HL-60/S4 (cell line): ENCODE data around the gene ECSCR.

Experiments used
- in situ Hi-C: fragments of 300-500 bp; cut with MboI; formaldehyde crosslinking; loops from 2 replicates; pipeline ENCODE4 v1.14.3; 2022; ENCODE audit warnings: low sequenced_read_pairs

ECSCR gene

DNA sequence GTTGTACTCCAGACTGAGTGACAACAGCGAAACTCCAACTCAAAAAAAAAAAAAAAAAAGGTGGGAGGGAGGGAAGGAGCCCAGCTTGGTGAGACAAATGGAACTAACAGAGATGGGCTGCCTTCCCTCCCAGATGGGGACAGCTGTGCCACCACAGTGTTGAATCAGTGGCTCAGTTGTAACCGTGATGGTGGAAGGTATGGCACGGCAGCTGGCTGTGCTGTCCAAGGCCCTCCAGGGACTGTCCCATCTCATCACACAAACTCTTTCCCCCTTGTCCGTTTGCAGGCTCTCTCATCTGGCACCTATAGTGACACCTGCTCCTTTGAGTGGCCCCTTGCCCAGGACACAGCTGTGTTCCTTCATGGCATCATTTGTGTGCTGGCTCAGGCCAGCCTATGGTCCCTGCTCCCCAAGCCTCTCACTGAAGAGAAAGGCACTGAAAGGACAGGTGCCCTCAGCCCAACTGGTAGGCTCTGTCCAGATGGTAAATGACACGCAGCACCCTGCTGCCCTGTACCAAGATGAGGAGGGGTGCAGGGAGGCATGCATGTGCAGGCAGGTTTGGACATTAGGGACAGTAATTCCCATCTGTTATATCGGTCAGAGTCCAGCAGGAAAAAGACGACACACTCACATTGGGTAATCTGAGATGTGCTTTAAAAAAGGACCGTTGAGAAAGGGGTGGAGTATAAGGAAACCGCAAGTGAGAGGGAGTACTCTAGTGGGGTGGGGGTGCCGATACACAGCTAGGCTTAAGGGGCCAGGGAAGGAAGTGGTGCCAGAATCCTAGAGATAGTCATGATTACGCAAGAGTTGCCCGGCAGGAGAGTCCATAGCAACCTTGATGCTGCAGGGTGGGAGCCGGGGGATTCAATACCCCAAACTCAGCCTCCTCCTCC lies 12.6 kb upstream of the ECSCR start:
- in situ Hi-C loops = no loop called here

DNA sequence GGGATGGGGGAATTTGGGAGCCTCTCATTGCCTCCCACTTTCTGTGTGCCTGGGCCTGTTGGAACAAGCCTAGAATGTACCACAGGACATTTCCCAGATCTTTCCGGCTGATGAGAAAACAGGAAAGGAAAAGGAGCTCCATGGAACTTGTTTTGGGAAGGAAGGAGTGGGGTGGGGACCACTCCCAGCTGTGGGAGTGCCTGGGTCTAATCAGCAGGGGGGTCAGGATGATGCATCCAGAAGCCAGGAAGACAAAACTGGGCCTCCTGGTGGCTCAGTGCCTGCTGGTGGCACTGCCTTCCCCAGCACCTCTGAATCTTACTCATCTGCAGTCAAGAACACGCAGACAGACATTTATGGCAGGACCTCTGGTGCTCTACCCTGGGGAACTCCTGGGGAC lies 11.0 kb upstream of the ECSCR start:
- in situ Hi-C loops = no loop called here

DNA sequence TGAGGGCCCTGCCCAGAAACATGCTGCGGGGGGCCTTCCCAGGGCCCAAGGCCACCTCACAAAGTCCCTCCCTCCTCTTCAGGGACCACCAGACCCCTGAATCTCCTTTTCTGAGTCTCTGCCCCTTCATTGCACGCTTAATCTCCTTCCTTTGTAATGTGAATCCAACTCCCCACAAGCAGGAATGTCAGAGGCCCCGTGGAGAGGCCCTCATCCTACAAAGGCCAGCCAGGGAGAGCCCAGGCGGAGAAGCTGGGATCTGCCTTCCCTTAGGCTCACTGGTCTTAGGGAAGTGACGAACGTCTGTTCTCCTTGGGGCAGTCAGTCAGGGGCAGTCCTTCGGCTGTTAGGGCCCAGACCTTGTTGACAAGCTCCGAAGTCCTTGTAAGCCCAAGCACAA lies 10.6 kb upstream of the ECSCR start:
- in situ Hi-C loops = no loop called here

DNA sequence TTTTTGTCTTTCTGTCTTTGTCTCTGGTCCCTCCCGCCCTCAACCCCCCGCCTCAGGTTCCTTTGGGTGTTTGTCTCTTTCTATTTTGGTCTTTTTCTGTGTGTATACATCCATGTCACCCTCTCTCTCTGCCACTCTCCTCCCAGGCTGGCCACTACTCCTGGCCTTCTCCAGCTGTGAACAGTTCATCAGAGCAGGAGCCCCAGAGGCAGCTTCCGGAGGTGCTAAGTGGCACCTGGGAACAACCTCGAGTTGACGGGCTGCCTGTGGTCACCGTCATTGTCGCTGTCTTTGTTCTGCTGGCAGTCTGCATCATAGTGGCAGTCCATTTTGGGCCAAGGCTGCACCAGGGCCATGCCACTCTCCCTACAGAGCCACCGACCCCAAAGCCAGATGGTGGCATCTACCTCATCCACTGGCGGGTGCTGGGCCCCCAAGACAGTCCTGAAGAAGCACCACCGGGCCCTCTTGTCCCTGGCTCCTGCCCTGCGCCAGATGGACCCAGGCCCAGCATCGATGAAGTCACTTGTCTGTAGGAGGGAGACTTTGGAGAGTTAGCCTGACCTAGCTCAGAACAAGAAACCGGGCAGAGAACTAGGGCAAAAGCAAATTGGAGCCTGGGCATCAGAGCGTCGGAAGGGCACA lies 10.0 kb upstream of the ECSCR start:
- in situ Hi-C loops = no loop called here

DNA sequence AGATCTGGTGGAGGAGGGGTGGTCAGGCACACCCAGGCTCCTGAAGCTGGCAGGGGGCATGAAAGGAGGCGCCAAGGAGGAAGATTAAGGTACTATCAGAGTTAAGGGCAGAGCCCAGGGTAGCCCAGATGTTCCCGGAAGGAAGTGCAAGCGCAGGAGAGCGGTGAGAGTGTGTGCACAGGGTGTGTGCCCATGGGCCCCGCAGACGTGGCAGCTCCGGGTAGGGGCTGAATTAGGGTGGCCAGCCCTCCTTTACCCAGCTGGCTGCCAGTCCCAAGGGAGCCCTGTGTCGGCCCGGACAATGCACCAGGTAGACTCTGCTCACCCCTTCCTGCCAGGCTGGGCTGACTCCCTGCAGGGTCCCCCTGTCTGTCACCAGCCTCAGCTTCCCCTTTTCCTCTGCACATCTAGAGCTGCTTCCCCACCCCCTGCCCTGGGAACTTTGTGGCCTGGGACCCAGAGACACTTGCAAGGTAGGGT lies 8.3 kb upstream of the ECSCR start, which contains the start of gene SMIM33:
Gene SMIM33 (plus strand): TSS at position 184 of the 480 bp plus-strand sequence. CDS start 118 bp downstream, at position 302.
- in situ Hi-C loops = no loop called here

DNA sequence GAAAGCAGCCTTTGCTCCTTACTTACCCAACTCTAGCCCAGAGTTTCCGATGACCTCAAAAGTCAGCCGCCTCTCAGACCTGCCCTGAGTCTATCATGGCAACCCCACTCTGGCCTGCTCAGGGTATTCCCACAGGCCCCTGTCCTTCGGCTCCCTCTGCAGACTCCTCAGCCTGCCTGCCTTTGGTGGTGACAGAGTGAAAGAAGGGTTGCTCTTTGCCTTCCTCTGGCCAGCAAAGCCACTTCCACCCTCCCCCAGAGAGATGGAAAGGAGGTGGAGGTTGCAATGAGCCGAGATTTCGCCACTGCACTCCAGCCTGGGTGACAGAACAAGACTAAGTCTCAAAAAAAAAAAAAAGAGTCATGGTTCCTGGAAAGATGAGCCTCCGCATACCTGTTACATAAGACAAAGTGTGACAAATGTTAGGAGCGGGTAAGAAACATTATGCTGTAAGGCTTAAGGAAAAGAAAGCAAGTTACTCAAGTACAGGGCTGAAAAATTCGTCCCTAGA lies 5.9 kb upstream of the ECSCR start:
- in situ Hi-C loops = no loop called here

DNA sequence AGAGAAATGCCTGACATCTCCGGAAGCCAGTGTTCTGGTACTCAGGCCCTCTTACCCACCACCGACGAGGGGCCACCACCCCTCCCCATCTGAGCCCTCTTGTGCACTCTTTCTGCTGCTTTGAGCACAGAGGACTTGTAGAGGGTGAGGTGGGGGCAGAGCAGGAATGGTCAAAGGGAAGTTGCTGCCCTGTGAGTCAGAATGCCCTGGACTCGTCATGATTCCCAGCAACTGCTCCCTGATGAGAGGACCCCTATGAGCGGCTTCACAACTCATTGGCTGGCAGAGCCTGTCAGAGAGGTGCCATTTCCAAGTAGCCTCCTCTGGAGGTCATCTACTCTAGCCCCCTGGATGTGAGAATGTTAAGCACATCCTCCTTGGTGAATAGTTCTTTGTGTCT lies 845 bp downstream of the ECSCR start:
- in situ Hi-C loops = no loop called here

DNA sequence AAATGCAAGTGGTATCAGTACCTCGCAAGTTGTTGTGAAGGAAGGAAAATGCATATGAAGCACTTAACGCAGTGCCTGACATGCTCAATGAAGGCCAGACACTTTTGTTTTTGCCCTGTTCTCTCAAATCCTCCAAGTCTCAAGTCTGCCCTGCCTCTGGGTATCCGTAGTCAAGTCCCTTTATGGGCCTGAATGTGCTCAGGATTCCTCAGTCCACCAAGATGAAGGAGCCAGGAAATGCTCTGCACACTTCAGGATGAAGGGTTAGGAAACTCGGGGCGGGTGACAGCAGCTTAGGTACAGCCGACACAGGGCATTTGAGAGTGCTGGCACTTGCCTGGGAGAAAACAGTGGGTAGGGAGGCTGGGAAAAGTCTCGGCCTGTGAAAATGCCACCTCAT lies 1.4 kb downstream of the ECSCR start:
- in situ Hi-C loops = no loop called here

DNA sequence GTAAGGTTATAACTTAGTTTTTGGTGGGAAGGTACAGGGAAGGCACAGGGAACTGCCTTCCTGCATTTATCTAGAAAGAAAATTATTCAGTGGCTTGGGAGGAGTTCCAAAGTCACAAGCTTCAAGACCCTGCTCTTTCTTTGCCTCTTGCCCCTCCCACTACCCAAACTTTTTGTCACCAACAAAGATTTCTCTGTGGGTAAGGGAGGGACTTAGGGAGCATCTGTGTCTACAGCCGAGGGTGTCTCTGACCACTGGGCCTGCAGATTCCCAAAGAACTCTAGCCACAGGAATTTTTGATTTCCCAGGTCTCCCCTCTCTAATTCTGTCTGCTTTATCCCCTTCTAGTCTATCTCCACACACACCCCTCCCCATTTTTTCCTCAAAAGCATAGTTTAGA lies 2.1 kb downstream of the ECSCR start:
- in situ Hi-C loops = no loop called here

DNA sequence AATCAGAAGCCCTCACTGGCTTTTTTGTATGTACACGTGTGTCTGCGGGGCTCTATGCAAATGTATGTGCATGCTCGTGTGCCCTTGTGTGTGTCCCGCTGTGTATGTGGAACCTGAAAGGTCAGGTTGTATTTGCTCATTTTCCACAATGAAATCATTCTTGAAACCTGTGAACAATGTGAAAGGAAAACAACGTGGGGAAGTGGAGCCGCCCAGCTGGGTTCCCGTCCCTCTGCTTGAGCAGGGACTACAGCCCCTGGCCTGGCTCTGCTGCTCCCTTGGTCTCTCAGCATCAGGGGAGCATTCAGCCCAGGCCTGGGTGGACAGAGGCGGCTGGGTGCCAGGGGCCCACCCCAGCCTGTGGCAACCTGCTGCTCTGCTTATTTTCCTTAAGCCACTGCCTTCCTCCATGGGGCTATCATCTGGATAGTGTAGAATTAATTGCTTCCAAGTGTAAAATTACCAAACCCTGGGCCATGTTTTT lies 3.0 kb downstream of the ECSCR start:
- in situ Hi-C loops = no loop called here

DNA sequence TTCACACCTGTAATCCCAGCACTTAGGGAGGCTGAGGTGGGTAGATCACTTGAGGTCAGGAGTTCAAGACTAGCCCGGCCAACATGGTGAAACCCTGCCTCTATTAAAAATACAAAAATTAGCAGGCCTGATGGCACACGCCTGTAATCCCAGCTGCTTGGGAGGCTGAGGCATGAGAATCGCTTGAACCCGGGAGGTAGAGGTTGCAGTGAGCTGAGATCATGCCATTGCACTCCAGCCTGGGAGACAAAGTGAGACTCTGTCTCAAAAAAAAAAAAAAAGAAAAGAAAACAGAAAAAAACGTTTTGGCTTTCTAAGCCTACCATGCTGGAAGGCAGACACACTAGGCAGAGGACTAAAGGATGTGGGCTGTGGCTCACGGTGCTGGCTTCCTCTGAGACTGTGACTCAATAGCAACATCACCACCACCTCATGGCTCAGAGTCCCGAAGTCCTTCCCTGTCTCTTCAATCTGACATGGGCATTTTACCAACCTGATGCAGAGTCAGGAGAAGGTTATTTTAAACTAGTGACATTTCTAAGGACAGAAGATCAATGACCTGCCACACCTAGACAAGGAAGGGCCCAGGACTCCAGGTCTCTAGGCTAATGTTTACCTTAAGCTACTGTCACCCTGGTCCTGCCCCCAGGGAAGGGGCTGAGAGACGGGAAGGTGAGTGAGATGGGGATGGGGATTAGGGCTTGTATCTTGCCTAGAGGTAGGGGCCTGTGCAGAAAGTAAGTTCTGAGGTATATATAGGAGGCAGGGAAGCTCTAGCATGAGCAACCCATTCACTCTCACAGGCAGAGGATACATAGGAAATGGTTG lies 3.7 kb downstream of the ECSCR start:
- in situ Hi-C loops = no loop called here

DNA sequence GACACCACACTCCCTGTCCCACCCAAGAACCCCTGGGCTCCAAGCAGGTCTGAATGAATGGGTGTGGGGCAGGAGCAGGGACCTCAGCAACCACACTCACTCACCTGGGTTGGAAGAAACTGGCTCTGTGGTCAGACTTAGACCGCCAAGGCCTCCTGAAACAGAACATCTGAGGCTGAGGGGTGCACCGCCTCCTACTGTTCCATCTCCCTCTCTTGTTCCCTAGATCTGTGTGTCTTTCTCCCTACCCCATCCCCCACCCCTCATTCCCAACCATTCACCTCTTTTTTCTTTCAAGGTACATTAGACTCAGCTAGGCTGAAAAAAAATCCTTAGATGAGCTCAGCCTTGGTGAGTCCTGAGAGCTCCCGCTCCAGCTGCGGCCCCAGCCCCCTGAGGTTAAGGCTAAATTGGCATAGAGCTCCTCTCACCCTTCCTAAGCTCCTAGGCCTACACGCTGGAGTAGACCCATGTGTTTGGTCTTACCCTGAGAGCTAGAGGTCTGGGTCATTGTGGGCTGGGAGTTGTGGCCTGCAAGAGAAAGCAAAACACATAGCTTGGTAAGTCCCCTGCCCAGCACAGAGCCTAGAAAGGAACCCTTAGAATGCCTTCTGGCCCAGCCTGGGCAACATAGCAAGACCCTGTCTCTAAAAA lies 4.8 kb downstream of the ECSCR start:
- in situ Hi-C loops = no loop called here

DNA sequence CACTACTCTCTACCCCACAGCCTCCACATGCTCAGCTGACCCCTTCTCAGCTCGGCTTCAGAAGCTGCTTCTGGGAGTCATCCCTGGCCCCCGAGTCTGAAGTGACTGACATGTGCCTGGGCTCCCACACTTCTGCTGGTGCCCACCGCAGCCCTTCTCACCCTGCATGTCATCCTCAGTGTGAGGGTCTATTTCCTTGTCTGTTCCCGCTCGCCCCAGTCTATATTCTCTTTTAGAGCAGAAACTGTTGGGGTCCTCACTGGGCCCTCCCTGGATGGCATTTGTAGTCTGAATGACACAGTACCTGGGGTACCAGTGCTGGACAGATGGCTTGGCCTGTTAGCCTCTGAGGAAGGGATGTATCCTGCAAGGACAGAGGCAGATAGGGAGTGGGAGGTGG lies 5.3 kb downstream of the ECSCR start:
- in situ Hi-C loops = no loop called here

DNA sequence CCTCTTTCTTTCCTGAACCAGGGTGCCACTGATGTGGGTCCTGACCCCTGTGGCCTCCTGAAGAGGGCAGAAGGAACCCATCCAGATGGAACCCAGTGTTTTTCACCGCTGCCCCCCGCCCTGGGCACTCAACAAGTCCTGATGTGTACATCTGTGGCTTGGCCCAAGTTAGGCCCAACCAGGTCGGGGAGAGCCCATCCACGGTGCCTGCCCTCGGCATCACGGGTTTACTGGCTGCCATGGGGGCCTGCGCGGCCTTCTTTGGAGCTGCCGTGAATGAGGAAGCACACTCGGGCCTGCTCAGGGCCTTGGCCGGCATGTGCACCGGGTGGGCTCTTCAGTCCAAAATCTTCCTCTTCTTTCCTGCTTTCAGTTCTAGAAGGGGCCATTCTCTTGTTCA lies 5.8 kb downstream of the ECSCR start:
- in situ Hi-C loops = no loop called here

DNA sequence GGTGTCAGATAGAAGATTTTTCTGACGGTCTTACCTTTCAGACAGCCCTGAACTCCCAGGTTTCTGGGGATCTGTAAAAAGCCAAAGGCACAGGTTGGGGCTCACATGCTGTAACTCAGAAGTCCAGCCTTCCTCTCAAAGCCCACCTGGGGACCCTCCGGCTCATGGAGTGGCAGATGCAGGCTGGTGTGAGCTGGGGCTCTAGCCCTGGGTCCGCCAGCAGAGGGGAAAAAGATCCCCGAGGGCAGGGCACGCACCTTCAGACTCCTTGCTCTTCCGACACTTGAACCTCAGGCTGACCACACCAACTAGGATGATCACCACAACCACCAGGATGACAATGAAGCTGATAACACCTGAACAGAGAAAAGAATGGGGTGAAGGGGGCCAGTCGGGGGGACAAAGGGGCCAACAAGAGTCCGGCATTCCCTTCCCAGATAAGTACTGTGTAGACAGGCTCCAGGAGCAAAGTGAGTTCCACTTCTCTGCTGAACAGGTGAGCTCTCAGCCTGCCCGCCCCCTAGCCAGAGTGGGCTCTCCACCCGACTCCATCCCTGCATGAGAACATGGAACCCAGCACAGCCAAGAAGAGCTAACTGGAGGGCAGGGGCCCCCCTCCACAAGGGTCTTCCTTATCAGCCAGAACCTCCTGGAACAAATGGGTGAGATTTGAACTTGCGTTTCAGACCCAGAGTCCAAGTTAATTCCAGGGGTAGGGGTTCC lies 7.8 kb downstream of the ECSCR start:
- in situ Hi-C loops = no loop called here

DNA sequence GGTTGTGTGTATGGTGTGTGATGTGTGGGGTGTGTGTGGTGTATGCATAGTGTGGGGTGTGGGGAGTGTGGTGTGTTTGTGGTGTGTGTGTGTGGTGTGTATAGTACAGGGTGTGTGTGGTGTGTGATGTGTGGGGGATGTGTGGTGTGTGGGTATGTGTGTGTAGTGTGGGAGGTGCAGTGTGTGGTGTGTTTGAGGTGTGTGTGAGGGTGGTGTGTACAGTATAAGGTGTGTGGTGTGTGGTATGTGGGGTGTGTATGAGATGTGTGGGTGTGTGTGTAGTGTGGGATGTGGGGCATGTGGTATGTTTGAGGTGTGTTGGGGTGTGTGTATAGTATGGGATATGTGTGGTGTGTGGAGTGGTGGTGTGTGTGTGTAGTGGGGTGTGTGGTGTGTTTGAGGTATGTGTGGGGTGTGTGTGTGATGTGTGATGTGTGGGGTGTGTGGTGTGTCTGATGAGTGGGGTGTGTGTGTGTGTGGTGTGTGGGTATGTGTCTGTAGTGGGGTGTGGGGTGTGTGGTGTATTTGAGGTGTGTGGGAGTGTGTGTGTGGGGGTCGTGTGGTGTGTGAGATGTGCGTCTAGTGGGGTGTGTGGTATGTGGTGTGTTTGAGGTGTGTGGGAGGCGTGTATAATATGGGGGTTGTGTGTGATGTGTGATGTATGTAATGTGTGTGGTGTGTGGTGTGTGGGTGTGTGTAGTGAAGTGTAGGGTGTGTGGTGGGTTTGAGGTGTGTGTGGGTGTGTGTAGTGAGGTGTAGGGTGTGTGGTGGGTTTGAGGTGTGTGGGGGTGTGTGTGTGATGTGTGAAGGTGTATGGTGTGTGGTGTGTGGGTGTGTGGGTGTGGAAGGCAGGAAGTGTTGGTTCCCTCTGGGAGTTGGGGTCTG lies 8.6 kb downstream of the ECSCR start:
- in situ Hi-C loops = no loop called here

DNA sequence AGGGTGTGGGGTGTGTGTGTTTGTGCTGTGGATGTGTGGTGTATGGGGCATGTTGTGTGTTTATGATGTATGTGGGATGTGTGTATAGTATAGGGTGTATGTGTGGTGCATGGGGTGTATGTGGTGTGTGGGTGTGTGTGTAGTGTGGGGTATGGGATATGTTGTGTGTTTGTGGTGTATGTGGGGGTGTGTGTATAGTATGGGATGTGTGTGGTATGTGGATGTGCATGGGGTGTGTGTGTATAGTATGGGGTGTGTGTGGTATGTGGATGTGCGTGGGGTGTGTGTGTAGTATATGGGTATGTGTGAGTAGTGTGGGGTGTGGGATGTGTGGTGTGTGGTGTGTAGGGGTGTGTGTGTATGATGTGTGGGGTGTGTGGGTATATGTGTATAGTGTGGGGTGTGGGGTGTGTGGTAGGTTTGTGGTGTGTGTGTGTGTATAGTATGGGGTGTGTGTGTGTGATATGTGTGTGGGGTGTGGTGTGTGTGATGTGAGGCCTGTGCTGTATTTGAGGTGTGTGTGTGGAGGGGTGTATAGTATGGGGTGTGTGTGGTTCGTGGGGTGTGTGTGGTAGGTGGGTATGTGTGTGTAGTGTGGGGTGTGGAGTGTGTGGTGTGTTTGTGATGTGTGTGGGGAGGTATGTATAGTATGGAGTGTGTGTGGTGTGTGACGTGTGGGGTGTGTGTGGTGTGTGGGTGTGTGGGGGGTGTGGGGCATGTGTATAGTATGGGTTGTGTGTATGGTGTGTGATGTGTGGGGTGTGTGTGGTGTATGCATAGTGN lies 10.5 kb downstream of the ECSCR start:
- in situ Hi-C loops = no loop called here

DNA sequence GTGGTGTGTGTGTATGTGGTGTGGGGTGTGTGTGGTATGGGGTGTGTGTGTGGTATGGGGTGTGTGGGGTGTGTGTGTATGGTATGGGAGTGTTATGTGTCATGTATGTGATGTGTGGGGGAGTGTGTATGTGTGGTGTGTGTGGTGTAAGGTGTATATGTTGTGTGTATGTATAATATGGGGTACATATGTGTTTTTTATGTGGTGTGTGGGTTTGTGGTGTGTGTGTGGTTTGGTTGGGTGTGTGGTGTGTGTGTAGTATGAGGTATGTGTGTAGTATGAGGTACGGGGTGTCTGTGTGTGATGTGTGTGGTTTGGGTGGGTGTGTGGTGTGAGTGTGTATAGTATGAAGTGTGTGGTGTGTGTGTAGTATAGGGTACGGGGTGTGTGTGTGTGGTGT lies 11.4 kb downstream of the ECSCR start:
- in situ Hi-C loops = no loop called here
